ENCODE measurements around the gene GMDS. TPM values are rescaled to one million over a fixed set of nuclear protein-coding genes. Genes with fewer than 3 reads are reported as not detected.
A peak's percentile ranks its signal among the peaks of the same experiment; 100 is the strongest.

GMDS gene
- polyA plus RNA-seq, 1 experiment: 7.1 TPM

DNA sequence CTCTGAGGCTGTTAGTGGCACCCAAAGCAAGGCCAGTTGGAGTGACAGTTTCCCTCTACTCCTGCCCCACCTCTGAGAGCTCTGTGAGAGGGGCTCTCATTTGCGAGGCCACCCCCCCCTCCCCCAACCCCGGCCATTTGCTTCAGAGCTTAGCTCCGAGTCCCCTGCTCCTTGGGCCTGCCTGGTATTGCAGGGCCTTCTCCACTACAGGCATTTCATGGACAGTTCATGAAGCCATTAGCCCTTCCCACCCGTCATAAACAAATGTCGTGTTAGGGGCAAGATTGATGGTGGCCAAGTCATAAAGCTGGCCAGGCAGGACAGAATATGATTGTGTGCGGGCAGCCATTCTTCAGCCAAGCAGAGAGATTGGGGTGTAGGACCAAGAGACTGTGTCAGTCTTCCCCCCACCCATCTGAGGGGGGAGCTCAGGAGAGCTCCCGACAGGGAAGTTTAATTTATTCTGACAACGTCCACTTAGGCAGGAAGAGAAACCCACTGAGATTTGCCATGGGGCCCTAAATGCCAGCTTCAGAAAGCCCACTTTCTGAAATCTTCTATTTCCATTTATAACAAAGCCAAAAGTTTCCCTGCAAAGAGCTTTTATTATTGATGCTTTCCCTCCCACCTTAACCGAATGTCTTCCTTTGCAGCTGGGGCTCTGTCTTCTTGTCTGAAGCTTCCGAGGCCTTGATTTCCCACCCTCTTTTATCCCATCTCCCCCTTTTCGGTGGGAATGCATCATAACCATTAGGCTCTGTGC is 628.5 kb downstream of the GMDS start:
- TF ChIP-seq CTCF (IDR thresholded peaks at IDR 0.05; ENCODE audit: insufficient read depth, low read depth, low read length): no peak
- no peak overlapping the region for H3K4me3 ChIP-seq (ENCODE audit: low read depth, low read length)
- ChIA-PET POLR2A (interaction anchor here (0.6 kb wide), 1 partner anchor 204 kb away, joined by 3 read pairs; no protein-coding TSS in a partner anchor), CTCF (no interaction called here)
- H3K36me3 ChIP-seq (ENCODE audit: control insufficient read depth, insufficient read depth, low read length): peaks cover 6% of the 10 kb centered on the region
- no peaks in the 10 kb centered on the region for H3K27me3 ChIP-seq (ENCODE audit: control insufficient read depth, insufficient read depth, low read length)
- no peak for DNase-seq (ENCODE audit: low read depth)

DNA sequence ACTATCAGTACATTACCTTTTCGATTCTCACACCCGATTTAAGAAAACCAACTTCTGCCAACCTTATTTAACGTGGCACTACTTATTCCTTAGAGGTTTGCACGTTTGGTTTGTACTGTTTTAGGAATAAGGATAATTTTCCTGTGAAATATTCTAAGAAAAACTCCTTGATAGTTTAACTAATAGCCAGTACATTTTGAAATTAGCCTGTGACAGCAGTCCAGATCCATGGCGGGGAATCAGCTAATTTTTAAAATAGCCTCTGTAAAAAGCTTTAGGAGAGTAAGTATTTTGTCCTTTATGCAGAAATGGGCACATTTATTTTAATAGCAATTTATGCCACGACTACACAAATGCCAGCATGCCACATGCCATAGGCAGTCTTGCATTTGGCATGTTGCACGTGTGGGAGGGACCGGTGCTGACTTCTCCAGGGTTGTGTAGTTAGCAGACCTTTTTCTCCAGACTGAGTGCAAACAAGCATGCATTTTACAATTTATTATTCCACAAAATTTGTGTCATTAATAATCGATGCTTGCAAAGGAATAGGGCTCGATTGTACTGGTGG is 629.5 kb downstream of the GMDS start:
- Histone ChIP-seq H3K4me3 (ENCODE audit: low read depth, low read length) (no peak overlapping the region), H3K27me3 (ENCODE audit: control insufficient read depth, insufficient read depth, low read length) (no peaks in the 10 kb centered on the region), H3K36me3 (ENCODE audit: control insufficient read depth, insufficient read depth, low read length) (peaks cover 6% of the 10 kb centered on the region)
- no peak for TF ChIP-seq CTCF (IDR thresholded peaks at IDR 0.05; ENCODE audit: insufficient read depth, low read depth, low read length)
- no peak for DNase-seq (ENCODE audit: low read depth)
- ChIA-PET POLR2A (no interaction called here), CTCF (interaction anchor here (1.1 to 1.2 kb wide), 2 partner anchors 20 to 1019 kb away, joined by 3 read pairs; no protein-coding TSS in a partner anchor)

GRCh38 chr6:1615151-1615852 is 630.1 kb downstream of the GMDS start:
- H3K27me3 ChIP-seq (ENCODE audit: control insufficient read depth, insufficient read depth, low read length): no peaks in the 10 kb centered on the region
- CTCF ChIA-PET: interaction anchor here (1.0 to 1.2 kb wide), 3 partner anchors 19 to 1020 kb away, joined by 3 read pairs; no protein-coding TSS in a partner anchor
- TF ChIP-seq CTCF (IDR thresholded peaks at IDR 0.05; ENCODE audit: insufficient read depth, low read depth, low read length): no peak
- H3K4me3 ChIP-seq (ENCODE audit: low read depth, low read length): no peak overlapping the region
- POLR2A ChIA-PET: no interaction called here
- H3K36me3 ChIP-seq (ENCODE audit: control insufficient read depth, insufficient read depth, low read length): peaks cover 6% of the 10 kb centered on the region
- no peak for DNase-seq (ENCODE audit: low read depth)

- Histone ChIP-seq H3K27me3 (ENCODE audit: control insufficient read depth, insufficient read depth, low read length) (no peaks in the 10 kb centered on the region), H3K4me3 (ENCODE audit: low read depth, low read length) (peak overlapping the region; percentile 87), H3K36me3 (ENCODE audit: control insufficient read depth, insufficient read depth, low read length) (peaks cover 6% of the 10 kb centered on the region)
- no peak for TF ChIP-seq CTCF (IDR thresholded peaks at IDR 0.05; ENCODE audit: insufficient read depth, low read depth, low read length)
- DNase-seq (ENCODE audit: low read depth): no peak
- CTCF ChIA-PET: interaction anchor here (0.6 to 1.2 kb wide), 4 partner anchors 18 to 1020 kb away, joined by 3 read pairs; no protein-coding TSS in a partner anchor
- POLR2A ChIA-PET: interaction anchor here (0.5 kb wide), 1 partner anchor 302 kb away, joined by 3 read pairs; no protein-coding TSS in a partner anchor
These were observed 630.8 kb downstream of the GMDS start for GRCh38 chr6:1614448-1615150.

All from BJ (cell line).